Peyer's patch (tissue), 4 donors: ENCODE measurements around the gene ASCC1. TPM values are rescaled to one million over a fixed set of nuclear protein-coding genes. Genes with fewer than 3 reads are reported as not detected.

Experiments
- DNase-seq, 3 donors: peaks; one replicate each; pipeline ENCODE4 v3.0.0-alpha.2; 2017 to 2019
- H3K27ac ChIP-seq, 4 donors: fragments of 200-600 bp; sonication (generic); one replicate each; pipeline ENCODE4 v1.5.1; 2016 to 2019
- H3K27me3 ChIP-seq, 2 donors: fragments of 200-600 bp; sonication (generic); one replicate each; pipeline ENCODE4 v1.5.1; 2019
- H3K36me3 ChIP-seq, 3 donors: fragments of 200-600 bp; sonication (generic); one replicate each; pipeline ENCODE4 v1.5.1; 2016 to 2019
- H3K4me1 ChIP-seq, 4 donors: fragments of 200-600 bp; sonication (generic); one replicate each; pipeline ENCODE4 v1.5.1; 2016 to 2019
- H3K4me3 ChIP-seq, 4 donors: fragments of 200-600 bp; sonication (generic); 1 replicate in 3 of 4; 2 replicates in 1 of 4; pipeline ENCODE4 v1.5.1; 2016 to 2019; ENCODE audit warnings: mild to moderate bottlenecking in 1 of 4
- H3K9me3 ChIP-seq, 4 donors: fragments of 200-600 bp; sonication (generic); one replicate each; pipeline ENCODE4 v1.5.1; 2016 to 2019; ENCODE audit warnings: mild to moderate bottlenecking in 1 of 4
- POLR2A ChIP-seq, 2 donors: fragments of 450-650 bp; IDR thresholded peaks; one replicate each; pipeline ENCODE4 v1.5.1; 2017; ENCODE audit warnings: antibody characterized with exemption in 2 of 2, mild to moderate bottlenecking in 2 of 2, moderate library complexity in 2 of 2
- total RNA-seq, 4 donors: library from RNA; depleted of rRNA; stranded (reverse); fragments of >200 nt; gene quantifications; one replicate each; pipeline ENCODE4 v1.1.0, GENCODE V29; 2016
- TF ChIP-seq, protein P1 (sequence below), 6 experiments: fragments of 450-650 bp in 4 of 6; fragments of 200-600 bp in 2 of 6; sonication (generic) in 1 of 6; IDR thresholded peaks; one replicate each; pipeline ENCODE4 v1.5.1; 2017 to 2019; ENCODE audit warnings: antibody characterized with exemption in 6 of 6, mild to moderate bottlenecking in 3 of 6, moderate library complexity in 1 of 6

ASCC1 gene
- total RNA-seq, 4 donors from 2014 or later = 9.7 to 48.7 (median 21.5) TPM

- H3K36me3 ChIP-seq = no peaks in the 10 kb centered on the region
- no peaks in the 10 kb centered on the region for H3K27me3 ChIP-seq
- H3K9me3 ChIP-seq = no peaks in the 10 kb centered on the region
- no peak for TF ChIP-seq POLR2A (IDR thresholded peaks at IDR 0.05)
- TF ChIP-seq, protein P1, sequence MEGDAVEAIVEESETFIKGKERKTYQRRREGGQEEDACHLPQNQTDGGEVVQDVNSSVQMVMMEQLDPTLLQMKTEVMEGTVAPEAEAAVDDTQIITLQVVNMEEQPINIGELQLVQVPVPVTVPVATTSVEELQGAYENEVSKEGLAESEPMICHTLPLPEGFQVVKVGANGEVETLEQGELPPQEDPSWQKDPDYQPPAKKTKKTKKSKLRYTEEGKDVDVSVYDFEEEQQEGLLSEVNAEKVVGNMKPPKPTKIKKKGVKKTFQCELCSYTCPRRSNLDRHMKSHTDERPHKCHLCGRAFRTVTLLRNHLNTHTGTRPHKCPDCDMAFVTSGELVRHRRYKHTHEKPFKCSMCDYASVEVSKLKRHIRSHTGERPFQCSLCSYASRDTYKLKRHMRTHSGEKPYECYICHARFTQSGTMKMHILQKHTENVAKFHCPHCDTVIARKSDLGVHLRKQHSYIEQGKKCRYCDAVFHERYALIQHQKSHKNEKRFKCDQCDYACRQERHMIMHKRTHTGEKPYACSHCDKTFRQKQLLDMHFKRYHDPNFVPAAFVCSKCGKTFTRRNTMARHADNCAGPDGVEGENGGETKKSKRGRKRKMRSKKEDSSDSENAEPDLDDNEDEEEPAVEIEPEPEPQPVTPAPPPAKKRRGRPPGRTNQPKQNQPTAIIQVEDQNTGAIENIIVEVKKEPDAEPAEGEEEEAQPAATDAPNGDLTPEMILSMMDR (IDR thresholded peaks at IDR 0.05) = no peak
- no peak for DNase-seq
- H3K4me1 ChIP-seq = no peaks in the 10 kb centered on the region
- H3K4me3 ChIP-seq = no peak overlapping the region
- no peak overlapping the region for H3K27ac ChIP-seq
Measured at GRCh38 chr10:72146559-72147323, 69.3 kb downstream of the ASCC1 start.

DNA sequence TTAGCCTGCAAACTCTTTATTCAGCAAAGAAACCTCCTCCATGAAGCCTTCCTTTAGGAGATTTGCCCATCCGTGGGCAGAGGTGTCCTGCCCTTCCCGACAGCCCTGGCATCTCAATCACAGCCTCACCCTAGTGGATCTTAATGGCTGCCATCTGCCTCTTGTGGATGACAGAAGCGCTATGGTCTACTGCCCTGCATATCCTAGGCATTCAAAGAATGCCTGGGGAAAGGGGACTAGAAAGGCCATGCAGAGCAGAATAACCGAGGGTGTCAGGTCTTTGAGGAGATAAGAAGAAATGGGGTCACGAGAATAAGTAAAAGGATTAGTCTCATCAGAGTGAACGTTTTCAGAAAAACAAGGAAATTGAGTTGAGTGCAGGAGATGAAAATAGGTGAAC, 70.0 kb downstream of the ASCC1 start:
- TF ChIP-seq, protein P1 (IDR thresholded peaks at IDR 0.05) = no peak
- TF ChIP-seq POLR2A (IDR thresholded peaks at IDR 0.05) = no peak

DNA sequence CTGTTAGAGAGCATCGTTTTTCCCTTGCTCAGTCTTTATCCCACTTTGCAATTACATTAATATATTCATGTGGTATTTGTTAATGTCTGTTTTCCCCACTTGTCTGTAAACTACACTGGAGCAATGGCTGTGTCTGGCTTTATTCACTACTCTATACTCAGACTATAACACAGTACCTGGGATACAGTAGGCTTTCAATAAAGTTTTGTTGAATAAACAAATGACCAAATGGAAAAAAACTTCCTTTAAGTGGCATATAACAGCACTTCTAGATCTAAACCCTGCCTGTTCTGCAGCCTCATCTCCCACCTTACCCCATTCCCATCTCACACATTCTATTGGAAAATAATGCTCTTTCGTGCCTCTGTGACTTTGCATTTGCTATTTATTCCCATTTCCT, 70.4 kb downstream of the ASCC1 start:
- Histone ChIP-seq H3K4me1 (no peaks in the 10 kb centered on the region), H3K9me3 (no peaks in the 10 kb centered on the region), H3K36me3 (no peaks in the 10 kb centered on the region), H3K27ac (no peak overlapping the region), H3K4me3 (no peak overlapping the region), H3K27me3 (no peaks in the 10 kb centered on the region)
- no peak for TF ChIP-seq POLR2A (IDR thresholded peaks at IDR 0.05)
- TF ChIP-seq, protein P1 (IDR thresholded peaks at IDR 0.05) = no peak
- DNase-seq = no peak

More for the DNA sequence above, 70.0 kb downstream of the ASCC1 start:
- no peak for DNase-seq
- no peak overlapping the region for H3K27ac ChIP-seq
- H3K36me3 ChIP-seq = no peaks in the 10 kb centered on the region
- no peak overlapping the region for H3K4me3 ChIP-seq
- no peaks in the 10 kb centered on the region for H3K9me3 ChIP-seq
- H3K4me1 ChIP-seq = no peaks in the 10 kb centered on the region
- H3K27me3 ChIP-seq = no peaks in the 10 kb centered on the region

GRCh38 chr10:72140850-72141249, 75.2 kb downstream of the ASCC1 start:
- no peak for TF ChIP-seq POLR2A (IDR thresholded peaks at IDR 0.05)
- TF ChIP-seq, protein P1 (IDR thresholded peaks at IDR 0.05) = no peak

GRCh38 chr10:72140174-72140573, 75.9 kb downstream of the ASCC1 start:
- Histone ChIP-seq H3K9me3 (no peaks in the 10 kb centered on the region), H3K4me3 (no peak overlapping the region), H3K27ac (no peak overlapping the region), H3K36me3 (peaks cover 0 to 10% (median 0%) of the 10 kb centered on the region in 3 donors), H3K4me1 (no peaks in the 10 kb centered on the region), H3K27me3 (no peaks in the 10 kb centered on the region)
- TF ChIP-seq POLR2A (IDR thresholded peaks at IDR 0.05) = no peak
- TF ChIP-seq, protein P1 (IDR thresholded peaks at IDR 0.05) = no peak
- no peak for DNase-seq

More at GRCh38 chr10:72140850-72141249, 75.2 kb downstream of the ASCC1 start:
- Histone ChIP-seq H3K9me3 (no peaks in the 10 kb centered on the region), H3K4me3 (no peak overlapping the region), H3K27me3 (no peaks in the 10 kb centered on the region), H3K36me3 (peaks cover 0 to 10% (median 0%) of the 10 kb centered on the region in 3 donors), H3K4me1 (no peaks in the 10 kb centered on the region), H3K27ac (no peak overlapping the region)
- no peak for DNase-seq
